Hindlimb muscle (tissue), 1 donor: ENCODE data around the gene CD164. TPM values are rescaled to one million over a fixed set of nuclear protein-coding genes. Genes with fewer than 3 reads are reported as not detected.
"Not testable (repeated sequence)": the region's sequence is repeated elsewhere in the genome, so short reads cannot be mapped to it uniquely, and the experiment has no call there.

ENCODE experiments used
- DNase-seq: peaks from one replicate; pipeline ENCODE4 v3.0.0-alpha.2; 2013
- polyA plus RNA-seq: library from polyadenylated mRNA; unstranded; fragments of 120-200 nt; gene quantifications from one replicate; pipeline ENCODE4 v1.2.1, GENCODE V29; 2013; ENCODE audit not compliant: insufficient read length

CD164 gene
- polyA plus RNA-seq, 1 donor, result 220 TPM

DNA sequence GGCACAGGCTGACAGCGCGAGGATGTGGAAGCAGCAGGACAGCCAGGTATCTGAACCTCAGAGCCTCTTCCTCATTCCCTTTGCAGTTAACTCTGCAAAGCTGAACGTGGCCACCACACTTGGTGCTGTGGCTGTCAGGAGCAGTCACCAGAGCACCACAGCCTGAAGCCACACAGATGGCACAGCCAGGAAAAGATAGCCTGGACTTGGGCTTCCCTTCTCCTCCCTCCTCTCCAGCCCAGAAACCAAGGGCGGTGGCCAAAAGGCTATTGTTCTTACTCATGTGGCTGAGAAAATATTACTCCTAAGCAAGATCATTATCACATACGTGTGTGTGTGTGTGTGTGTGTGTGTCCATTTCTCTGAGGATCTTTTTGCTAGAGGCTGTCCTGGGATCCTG lies 39.8 kb downstream of the CD164 start:
- no peak for DNase-seq

DNA sequence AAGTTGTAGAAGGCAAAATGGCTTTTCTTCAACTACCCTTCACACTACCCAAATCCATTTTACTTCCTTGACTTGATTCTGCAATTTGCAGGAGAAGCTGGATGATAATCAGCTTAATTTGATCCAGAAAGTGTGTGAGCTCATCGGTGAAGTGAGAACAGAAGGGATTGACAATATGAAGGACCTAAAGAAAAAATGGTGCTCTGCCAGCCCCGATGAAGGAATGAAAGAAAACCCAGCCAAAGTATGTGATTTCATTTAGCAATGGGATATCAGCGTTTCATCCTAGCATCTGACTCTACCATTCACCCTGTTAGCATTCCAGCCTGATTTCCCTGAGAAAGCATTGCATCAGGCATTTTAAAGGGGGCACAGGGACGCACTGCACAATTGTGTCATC lies 41.5 kb downstream of the CD164 start:
- DNase-seq, result no peak

DNA sequence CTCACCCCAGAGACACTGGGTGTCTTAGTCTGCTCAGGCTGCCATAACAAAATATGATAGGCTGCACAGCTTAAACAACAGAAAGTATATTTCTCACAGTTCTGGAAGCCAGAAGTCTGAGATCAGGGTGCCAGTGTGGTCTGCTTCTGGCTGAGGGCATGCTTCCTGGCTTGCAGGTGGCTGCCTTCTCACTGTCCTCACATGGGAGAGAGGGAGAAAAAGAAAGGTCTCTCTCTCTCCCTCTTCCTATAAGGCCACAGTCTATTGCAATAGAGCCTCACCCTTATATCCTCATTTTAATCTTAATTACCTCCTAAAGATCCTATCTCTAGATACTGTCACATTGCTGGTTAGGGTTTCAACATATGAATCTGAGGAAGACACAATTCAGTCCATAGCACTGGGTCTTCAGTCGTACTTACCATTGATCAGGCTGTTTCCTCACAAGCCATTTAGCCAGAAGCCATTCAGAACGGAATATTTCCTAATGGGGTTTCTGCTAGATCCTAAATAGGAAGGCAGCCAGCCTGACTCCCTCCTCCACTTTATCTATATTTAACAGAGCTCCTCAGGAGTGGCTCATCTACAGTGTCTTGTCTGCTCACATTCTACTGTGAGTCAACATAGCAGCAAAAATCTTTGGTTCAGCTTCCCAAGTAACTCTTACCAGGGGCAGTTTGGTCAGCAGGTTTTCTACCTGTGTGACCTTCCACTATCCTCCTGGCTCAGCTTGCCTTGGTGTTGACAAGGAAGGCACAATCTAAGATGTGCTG lies 42.2 kb downstream of the CD164 start:
- DNase-seq, result no peak

DNA sequence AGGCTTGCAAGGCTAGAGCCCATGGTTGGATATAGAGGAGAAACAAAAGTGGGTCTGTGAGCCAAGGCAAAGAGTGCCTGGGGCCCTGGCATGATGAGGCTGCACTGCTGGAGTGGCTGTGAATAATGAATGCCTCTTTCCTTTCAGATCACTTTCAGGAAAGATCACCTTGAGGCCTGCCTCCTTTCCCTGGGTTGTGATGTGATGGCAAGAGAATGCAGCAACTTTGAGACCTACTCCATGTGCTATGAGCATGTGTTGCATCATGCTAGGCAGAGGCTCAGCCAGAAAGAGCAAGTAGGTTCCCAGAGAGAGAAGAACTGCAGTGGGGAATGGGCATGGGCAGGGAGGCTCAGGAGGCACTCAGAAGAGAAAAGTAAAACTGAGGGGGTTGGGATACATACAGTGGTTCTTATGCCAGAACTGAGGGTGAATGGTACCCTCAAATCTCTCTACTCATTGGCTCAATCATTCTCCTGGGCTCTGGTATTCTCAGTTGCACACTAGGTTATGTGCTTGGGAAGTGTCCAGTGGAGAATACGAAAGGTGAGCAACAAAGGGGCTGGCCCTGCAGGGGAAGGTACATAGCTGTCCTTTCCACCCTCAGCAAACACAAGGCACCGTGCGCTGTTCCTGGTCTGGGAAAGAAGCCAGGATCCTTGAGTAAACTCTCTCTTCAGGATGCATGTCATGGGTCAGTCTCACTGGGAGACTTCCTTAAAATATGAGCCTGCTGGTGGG lies 45.9 kb downstream of the CD164 start:
- DNase-seq, result no peak

DNA sequence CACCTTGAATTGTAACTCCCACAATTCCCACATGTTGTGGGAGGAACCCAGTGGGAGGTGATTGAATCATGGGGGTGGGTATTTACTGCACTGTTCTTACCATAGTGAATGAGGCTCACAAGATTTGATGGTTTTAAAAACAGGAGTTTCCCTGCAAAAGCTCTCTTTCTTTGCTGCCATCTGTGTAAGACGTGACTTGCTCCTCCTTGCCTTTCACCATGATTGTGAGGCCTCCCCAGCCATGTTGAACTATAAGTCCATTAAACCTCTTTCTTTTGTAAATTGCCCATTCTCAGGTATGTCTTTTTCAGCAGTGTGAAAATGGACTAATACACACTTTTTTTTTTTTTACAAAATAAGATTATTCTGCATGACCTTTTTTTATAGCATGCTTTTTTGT lies 48.4 kb downstream of the CD164 start:
- DNase-seq, result not testable (repeated sequence)

DNA sequence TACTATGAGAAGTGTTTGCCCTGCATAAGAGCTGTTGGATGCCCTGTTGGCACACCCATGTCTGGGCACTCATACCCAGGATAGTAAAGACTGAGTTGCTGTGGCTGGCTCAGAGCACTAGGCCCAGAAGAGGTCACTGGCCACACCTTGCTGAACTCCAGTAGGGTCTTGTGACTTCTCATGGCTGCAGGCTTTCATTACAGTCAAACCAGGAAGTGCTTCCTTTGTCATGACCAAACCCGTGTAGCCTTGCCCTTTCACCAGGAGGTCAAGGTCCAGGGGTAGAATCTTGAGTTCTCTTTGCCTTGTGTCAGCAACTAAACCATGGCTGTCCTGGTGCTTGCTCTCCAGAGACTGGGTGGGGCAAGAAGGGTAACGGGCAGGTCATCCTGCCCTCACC lies 49.5 kb downstream of the CD164 start:
- DNase-seq, result no peak

DNA sequence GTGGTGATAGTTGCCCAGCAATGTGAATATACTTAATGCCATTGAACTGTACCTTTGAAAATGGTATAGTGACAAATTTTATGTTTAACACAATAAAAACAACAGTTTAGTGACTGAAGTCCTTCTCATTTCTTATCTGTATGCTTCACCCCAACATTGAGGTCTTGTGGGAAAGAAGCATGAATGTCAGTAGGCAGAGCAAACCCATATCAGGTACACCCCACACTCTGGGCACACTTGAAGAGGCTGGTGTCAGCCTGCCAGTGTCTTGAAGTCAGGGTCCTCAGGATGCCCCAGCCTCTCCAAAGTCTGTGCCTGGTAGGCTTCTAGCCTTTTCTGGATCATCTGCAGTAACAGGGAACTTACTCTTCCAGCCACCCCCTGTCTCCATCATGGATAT lies 51.2 kb downstream of the CD164 start:
- no peak for DNase-seq

DNA sequence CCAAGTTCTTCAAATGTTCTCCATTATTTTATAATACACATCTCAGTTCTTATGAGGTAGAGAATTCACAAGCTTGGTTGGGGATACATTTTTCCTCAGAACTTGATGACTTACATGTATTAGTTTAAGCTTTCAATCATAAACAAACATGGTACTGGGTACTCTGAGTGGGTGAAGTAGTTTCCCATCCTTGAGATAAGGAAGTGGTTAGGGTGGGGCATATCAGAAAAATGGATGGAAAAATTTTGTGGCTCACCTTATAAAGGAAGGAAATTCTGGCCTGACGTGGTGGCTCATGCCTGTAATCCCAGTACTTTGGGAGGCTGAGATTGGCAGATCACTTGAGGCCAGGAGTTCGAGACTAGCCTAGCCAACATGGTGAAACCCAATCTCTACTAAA lies 52.0 kb downstream of the CD164 start:
- DNase-seq, result no peak

DNA sequence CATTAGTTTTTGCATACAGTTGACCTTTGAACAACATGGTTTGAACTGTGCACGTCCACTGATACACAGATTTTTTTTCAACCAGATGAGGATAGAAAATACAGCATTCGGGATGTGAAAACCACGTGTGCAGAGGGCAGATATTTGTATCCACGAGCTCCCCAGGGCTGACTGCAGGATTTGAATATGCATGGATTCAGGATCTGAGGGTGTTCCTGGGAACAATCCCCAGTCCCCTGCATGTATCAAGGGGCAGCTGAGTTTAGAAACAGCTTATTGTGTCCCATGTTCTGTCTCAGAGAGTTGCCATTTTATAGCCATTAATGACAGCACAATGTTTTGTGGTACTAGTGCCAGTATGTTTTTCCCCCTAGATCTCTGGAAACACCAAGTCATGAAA lies 53.6 kb downstream of the CD164 start:
- DNase-seq, result no peak

DNA sequence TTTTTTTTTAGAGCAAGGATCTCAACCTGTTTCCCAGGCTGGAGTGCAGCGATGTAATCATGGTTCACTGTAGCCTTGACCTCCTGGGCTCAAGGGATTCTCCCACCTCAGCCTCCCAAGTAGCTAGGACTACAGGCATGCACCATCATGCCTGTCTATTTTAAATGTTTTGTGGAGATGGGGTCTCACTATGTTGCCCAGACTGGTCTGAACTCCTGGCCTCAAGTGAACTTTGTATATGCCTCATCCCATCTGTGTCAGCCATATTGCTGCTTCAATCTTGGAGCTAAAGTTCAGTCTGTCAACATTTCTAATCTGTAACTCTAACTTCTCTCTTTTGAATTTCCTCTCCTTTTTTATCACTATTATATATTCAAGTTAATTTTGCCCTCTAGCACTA lies 54.3 kb downstream of the CD164 start:
- DNase-seq, result no peak

DNA sequence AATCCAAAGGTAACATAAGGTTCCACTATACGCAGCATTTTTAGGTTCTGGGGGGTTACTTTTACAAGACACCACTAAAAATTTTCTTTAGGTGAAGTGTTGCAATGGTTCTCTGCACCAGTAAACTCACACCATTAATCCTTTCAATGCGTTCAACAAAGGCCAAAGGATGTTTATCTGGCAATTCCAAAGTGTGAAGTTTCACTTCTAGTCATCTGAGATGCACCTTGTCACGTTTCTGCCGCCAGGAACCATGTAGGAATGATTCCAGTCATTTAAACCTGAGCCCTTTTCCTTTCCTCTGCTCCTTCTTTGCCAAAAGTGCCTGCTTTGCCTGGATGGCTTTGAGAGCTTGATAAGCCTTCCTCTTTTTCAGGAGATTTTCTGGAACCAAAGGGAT lies 54.8 kb downstream of the CD164 start:
- no peak for DNase-seq

DNA sequence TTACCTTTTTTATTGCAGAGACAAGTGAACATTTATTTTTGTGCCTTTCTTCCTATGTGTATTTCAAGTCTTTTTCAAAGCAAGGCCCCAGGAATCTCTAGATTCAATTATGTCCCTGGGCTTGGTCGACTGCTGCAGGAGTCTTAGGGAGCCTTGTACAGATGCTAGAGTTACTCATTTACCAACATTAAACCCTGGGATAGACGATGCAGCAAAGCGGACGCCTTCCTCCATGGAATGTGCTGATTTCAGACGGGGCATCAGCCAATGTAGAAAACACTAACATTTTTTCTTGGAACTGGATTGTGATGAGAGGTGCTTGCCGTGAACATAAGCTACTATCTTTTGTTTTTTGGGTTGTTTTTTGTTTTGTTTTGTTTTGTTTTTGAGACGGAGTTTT lies 55.9 kb downstream of the CD164 start:
- no peak for DNase-seq

DNA sequence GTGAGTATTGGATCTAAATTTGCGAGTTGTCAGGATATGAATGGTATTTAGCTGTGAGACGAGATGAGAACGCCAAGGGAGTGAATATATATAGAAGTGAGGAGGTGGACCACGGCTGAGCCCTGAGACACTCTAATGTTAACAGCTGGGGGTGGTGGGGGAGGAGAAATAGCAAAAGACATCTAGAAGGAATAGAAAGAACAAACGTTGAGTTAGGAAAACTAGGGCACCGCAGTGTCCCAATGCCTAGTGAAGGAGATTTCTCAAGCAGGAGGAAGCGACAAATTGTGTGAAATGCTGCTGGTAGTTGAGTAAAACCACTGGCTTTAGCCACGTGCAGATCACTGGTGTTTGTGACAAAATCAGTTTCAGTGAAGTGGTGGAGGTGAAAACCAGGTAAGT lies 56.9 kb downstream of the CD164 start:
- no peak for DNase-seq

DNA sequence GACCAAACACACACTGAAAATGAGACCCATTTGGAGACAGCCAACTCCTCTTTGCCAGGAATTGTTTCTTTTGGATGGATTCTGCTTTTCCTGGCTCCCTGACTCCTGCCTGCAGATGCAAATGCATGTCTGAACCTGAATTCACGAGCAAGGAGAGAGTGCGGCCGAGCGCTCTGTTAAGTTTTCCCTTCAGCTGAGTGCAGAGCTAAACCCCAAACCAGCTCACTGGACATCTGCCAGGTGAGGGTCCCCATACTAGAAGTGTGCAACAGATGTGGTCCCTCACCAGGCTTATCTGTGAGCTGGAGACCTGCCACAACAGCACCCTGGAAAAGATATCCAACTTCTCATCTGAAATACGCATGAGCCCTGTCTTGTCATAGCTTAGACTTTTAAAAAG lies 59.0 kb downstream of the CD164 start:
- DNase-seq, result no peak

DNA sequence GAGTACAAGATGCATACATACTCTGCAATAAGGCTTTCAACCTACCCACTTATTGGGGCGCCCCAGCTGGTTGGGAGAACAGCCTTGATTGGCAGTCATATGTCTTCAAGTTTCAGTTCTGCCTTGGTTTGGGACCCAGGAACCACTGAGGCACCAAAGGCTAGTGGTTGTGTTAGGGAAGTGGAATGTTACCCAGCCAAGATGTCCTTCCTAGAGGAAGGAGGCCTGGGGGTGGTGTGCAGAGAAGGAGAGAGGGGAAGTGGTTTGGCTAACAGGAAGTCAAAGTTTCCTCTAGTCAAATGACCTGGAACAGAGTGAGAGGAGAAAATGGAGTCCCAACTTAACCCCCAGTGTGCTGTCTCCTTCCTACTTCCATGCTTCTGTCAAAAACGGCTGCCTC lies 59.4 kb downstream of the CD164 start:
- no peak for DNase-seq

DNA sequence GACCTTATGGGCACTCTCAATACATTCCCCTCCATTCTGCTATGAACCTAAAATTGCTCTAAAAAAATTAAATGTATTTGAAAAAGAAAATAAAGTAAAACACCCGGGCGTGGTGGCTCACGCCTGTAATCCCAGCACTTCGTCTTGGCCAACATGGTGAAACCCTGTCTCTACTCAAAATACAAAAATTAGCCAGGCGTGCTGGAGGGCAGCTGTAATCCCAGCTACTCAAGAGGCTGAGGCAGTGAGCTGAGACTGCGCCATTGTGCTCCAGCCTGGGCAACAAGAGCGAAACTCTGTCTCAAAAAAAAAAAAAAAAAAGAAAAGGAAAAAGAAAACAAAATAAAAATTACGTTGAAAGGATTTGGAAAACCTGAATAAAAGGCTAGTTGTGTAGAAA lies 60.5 kb downstream of the CD164 start:
- no peak for DNase-seq

DNA sequence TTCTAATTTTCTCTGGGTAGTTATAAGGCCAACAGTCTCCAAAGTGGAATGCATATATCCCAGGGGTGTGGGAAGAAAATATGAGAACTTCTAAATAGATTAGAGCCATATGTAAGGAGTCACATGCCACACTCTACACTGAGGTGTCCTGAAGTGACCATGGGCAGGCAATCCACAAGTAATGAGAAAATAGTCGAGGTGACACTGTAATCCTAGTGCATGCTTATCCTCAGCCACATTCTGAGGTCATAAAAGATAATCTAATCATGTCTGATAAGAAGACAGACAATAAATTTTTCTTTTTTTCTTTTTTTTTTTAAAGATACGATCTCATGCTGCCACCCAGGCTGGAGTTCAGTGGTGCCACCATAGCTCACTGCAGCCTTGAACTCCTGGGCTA lies 62.2 kb downstream of the CD164 start:
- DNase-seq, result no peak

DNA sequence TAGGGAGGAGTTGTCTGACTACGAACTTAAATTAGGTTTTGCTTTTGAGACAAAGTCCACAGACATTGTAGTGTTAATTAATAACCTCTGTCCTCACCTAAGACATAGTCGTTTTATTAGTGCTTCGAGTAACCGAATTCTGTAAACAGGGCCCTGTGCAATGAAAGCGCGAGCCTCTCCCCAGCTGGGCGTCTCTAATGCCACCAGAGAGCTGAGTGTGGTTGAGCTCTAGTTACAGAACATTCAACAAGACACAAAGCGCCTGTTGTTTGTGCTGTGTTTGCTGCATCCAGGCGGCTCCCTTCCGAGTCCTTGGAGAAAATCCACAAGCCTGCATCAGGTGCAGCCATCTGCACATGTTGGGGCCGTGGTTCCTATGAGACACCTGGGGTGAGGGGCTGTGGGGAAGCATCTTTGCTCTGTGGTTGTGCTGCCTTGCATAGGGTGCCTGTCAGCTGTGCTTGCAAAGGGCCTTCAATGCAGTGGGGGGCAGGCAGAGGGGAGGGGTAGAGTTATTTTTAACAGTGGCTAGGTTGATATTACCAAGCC lies 63.9 kb downstream of the CD164 start:
- DNase-seq, result no peak

DNA sequence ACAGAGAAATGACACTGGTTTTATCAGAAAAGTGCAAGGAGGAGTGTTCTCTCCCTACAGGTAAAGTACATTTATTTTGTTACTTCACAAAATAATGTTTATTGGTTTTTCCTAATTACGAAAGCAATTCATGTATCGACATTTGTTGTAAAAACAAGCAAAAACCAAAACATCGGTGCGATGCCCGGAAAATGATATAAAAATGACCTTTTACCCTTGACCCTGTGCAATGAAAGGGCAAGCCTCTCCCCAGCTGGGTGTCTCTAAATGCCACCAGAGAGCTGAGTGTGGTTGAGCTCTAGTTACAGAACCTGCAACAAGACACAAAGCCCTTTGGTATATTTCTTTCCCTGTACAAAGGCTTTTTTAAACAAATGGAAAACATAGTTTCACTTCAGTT lies 65.4 kb downstream of the CD164 start:
- no peak for DNase-seq

Other genes starting within 250 kb of the CD164 start
- gene PPIL6, start 58.2 kb upstream of the CD164 start, polyA plus RNA-seq, result 5.4 TPM
- gene SMPD2, start 58.3 kb upstream of the CD164 start, polyA plus RNA-seq, result 3.9 TPM
- gene MICAL1, start 73.3 kb upstream of the CD164 start, polyA plus RNA-seq, result 71.7 TPM
- 4.9 TPM for gene ZBTB24, start 100.8 kb upstream of the CD164 start, polyA plus RNA-seq